Activated CD4-positive, alpha-beta T cell treated with anti-CD3 and anti-CD28 coated beads for 48 hours (primary cell): ENCODE data around the gene DNAH2.
"Not testable (repeated sequence)": the region's sequence is repeated elsewhere in the genome, so short reads cannot be mapped to it uniquely, and the experiment has no call there.

ENCODE experiments used
- DNase-seq: peaks from one replicate; pipeline ENCODE4 v3.0.0-alpha.2; 2020

Gene DNAH2

DNA sequence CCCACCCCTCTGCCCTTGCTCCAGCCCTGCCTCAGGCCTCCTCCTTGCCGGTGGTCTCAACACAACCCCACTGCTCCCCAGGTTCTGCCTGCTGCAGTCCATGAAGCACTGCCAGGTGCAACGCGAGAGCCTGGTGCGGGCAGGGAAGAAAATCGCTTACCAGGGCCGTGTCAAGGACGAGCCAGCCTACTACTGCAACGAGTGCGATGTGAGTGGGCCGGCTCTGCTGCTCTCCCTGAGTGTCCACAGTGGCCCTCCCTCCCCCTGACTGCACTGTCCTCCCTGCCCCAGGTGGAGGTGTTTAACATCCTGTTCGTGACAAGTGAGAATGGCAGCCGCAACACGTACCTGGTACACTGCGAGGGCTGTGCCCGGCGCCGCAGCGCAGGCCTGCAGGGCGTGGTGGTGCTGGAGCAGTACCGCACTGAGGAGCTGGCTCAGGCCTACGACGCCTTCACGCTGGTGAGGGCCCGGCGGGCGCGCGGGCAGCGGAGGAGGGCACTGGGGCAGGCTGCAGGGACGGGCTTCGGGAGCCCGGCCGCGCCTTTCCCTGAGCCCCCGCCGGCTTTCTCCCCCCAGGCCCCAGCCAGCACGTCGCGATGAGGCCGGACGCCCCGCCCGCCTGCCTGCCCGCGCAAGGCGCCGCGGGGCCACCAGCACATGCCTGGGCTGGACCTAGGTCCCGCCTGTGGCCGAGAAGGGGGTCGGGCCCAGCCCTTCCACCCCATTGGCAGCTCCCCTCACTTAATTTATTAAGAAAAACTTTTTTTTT is 135.6 kb downstream of the DNAH2 start:
- DNase-seq = no peak

DNA sequence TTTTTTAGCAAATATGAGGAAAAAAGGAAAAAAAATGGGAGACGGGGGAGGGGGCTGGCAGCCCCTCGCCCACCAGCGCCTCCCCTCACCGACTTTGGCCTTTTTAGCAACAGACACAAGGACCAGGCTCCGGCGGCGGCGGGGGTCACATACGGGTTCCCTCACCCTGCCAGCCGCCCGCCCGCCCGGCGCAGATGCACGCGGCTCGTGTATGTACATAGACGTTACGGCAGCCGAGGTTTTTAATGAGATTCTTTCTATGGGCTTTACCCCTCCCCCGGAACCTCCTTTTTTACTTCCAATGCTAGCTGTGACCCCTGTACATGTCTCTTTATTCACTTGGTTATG is 136.1 kb downstream of the DNAH2 start:
- DNase-seq = no peak

DNA sequence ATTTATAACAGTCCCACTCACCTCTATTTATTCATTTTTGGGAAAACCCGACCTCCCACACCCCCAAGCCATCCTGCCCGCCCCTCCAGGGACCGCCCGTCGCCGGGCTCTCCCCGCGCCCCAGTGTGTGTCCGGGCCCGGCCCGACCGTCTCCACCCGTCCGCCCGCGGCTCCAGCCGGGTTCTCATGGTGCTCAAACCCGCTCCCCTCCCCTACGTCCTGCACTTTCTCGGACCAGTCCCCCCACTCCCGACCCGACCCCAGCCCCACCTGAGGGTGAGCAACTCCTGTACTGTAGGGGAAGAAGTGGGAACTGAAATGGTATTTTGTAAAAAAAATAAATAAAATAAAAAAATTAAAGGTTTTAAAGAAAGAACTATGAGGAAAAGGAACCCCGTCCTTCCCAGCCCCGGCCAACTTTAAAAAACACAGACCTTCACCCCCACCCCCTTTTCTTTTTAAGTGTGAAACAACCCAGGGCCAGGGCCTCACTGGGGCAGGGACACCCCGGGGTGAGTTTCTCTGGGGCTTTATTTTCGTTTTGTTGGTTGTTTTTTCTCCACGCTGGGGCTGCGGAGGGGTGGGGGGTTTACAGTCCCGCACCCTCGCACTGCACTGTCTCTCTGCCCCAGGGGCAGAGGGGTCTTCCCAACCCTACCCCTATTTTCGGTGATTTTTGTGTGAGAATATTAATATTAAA is 136.7 kb downstream of the DNAH2 start:
- no peak for DNase-seq

DNA sequence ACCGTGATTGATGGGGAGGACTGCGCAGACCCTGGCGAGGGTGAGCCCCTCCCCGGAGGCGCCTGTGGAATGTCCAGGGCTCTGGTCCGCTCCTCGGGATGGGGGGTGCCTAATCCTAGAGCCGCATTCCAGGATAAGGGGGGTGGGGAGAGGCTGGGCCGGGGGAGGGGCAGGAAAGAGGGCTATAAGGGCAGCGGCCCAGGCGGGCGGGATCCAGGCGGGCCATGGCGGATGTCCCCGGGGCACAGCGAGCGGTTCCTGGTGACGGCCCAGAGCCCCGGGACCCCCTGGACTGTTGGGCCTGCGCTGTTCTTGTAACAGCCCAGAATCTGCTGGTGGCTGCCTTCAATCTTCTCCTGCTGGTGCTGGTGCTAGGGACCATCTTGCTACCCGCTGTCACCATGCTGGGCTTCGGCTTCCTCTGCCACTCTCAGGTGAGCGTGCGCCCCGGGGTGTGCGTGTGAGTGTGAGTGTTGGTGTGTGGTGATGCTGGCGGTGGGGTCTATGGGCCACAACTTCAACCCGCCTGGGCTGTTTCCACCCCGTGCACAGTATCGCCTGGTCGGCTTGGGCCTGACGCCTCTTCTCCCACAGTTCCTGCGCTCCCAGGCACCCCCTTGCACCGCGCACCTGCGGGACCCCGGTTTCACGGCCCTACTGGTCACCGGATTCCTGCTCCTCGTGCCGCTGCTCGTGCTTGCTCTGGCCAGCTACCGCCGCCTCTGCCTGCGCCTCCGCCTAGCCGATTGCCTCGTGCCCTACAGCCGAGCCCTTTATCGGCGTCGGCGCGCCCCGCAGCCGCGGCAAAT is 137.5 kb downstream of the DNAH2 start, which contains the start of gene TMEM88:
Gene TMEM88 (plus strand): TSS at position 216 of the 809 bp plus-strand sequence. CDS start 9 bp downstream, at position 225.
- DNase-seq = no peak

DNA sequence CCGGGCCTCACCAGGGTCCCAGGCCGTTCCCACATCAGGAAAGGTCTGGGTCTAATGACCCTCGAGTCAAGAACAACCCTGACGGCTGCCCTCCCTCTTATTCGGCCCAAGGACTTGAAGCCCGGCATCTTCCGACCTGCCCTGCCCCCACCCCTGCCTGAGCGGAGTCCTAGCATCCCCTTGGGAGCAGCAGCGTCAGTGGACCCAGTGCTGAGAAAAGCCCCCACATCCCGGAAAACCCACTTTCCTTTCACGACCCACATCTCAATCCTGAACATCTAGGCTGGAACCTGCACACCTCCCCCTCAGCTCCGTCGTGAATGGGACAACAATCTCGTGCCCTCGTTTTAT is 138.1 kb downstream of the DNAH2 start:
- DNase-seq = no peak

DNA sequence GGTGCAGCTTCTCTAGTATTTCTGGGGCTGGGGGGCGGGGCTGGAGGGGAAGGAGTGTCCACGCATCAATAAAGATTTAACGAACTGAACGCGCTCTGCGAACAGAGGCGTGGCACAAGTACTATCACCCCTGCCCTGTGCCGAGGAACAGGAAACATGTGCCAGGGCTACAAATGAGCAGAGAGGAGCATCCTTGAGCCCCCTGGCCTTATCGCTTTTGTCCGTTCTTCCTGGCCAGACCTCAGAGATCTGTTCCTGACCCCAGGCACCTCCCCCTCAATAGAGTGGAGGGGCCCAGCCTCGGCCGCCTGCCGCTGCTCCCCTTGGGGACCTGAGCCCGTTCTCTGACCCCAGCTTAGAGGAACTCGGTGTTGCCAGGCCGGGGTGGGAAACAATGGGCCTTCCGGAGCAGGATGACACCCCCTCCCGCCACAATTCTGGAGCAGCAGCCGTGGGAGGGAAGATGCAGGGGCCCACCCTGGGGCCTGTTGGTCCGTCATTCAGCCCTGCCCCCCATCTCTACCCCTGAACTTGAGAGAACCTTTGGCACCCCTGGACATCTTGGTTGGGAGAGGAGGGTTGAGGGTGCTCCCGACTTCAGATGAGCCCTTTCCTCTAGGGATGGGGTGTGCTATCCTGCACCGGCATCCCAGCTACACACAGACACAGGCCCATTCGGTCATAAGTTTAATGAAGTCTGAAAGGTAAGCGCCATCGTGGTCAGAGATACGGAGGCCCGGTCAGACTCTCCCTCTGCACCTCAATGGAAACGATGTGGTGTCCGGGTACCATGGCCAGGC is 138.7 kb downstream of the DNAH2 start:
- peak; percentile 56 for DNase-seq

DNA sequence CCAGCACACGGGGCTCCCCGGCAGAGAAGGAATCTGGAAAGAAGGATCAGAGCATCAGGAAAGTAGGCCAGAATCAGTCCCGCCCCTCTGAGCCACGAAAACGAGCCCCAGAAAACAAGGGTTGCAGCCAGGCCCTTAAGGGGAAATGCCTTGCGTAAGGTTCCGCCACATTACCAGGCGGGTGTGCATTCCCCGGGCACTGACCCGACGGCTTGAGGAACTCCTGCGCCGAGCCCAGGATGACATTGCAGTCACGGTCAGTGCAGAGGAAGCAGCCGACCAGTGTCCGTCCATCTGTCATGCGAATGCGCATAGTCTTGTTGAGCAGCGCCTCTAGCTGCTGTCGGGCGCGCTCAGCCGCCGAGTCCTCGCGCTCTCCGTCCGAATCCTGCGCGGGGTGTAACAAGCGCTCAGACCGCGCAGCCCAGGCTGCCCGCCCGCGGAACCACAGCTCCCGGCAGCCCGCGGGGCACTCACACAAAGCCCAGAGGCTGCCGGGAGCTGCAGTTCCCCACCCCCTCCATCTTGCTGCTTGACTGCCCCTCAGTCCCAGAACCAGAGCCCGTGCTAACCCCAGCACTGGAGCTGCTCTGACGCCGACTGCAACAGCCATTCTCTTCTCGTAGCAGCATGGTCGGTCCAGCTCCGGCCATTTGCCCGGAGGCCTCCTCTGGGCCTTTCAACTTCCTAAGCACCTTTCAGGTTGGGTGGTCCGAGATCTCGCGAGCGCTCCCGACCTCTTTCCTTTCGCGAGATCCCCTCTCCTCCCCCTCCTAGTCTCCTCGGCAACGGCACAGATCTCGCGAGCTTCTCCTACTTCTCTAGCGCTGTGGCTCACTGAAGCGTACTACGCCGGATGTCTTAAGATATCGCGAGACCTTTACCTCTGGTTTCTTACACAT is 139.5 kb downstream of the DNAH2 start, which contains the start of gene NAA38:
Gene NAA38 (minus strand): TSS at position 749 of the 902 bp plus-strand sequence. CDS start 96 bp downstream, at position 653.
- DNase-seq = peak; percentile 95

DNA sequence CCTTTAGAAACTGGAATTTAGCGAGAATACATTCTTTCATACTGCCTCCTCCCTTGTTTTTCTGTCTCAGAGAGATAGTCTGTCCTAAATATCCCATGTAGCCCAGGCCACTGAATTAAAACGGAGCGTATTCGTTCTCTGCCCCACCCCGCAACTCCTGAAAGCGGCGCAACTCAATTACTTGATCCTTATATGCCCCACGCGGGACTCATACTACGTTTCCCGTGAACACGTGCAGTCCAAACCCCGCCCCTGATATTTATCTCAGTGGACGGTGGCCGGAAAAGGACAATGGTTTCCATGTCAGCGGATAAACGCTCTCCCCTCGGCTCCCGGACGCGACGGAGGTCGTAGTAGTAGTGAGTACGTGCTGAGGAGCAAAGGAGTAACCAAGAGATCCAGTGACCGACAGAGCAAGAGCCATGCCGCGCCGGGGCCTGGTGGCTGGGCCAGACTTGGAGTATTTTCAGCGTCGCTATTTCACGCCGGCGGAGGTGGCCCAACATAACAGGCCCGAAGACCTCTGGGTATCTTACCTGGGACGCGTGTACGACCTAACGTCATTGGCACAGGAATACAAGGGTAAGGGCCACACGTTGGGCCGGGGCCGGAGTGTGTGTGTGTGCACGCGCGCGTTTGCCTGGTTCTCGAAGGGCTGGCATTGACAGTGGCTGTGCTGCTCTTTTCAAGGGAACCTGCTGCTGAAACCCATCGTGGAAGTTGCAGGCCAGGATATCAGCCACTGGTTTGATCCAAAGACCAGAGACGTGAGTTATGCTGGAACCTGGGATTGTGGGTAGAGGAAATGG is 140.4 kb downstream of the DNAH2 start, which contains the start of gene CYB5D1:
Gene CYB5D1 (plus strand): TSS at position 291 of the 809 bp plus-strand sequence. CDS start 132 bp downstream, at position 423.
- peak; percentile 92 for DNase-seq

DNA sequence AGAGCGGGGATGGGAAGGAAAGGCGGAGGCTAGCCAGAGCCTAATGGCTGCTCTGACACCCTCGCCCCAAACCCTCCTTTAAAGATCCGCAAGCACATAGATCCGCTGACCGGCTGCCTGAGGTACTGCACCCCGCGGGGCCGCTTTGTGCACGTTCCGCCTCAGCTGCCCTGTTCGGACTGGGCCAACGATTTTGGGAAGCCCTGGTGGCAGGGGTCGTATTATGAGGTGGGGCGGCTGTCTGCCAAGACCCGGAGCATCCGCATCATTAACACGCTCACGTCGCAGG is 140.9 kb downstream of the DNAH2 start:
- DNase-seq = peak; percentile 65

DNA sequence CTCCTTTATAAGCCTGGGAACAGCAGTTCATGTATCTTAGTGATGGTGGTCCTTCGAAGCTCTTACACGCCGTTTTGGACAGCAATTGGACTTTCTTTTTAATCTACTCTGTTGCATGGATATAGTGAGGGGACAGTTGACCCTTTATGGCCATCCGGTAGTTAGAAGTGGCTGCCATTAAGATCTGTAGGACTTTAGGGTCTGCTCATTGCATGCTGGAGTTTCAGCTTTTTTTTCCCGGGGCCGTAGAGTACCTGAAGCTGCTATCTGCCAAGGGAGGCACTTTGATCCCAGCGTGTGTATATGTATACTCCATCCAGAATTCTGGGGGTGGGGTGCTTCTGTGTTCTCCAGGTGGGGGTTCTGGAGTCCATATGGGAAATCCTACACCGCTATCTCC is 141.5 kb downstream of the DNAH2 start:
- no peak for DNase-seq

DNA sequence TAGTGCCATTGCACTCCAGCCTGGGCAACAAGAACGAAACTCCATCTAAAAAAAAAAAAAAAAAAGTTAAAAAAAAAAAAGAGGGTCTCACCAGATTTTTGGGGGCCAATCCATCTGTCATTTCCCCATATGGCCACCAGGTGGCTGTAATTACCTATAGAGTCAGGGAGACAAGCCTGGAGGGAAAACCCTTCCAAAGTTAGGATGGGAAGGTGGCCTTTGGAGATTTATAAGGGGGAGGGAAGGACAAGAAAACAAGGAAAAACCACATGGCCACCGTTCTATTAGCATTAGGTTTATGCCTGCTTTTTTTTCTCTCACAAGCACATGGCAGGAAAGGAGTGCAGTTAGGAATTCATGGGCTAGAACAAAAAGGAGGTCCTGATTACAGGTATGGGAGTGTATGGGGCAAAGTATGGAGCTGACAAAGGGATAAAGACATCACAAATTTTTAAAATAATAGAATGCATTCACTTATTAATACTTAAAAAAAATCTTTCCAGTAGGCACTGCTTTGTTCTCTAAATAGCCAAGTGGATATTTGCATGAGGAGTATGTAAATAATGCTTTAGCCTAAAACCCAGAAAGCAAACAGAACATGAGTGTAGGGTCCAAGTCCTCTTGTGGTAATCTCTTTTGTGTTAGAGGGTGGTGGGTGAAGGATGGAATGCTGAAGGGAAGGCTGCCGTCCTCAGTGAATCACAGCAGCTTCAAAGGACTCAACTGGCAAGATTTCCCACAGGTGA is 145.3 kb downstream of the DNAH2 start:
- DNase-seq = no peak

DNA sequence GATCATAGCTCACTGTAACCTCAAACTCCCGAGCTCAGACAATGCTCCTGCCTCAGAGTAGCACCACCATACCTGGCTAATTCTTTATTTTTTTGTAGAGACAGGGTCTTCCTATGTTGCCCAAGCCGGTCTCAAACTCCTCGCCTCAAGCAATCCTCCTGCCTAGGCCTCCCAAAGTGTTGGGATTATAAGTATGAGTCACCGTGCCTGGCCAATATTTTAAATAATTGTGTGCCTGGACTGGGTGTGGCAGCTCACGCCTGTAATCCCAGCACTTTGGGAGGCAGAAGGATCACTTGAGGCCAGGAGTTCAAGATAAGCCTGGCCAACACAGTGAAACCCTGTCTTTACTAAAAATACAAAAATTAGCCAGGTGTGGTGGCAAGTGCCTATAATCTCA is 146.8 kb downstream of the DNAH2 start:
- not testable (repeated sequence) for DNase-seq

DNA sequence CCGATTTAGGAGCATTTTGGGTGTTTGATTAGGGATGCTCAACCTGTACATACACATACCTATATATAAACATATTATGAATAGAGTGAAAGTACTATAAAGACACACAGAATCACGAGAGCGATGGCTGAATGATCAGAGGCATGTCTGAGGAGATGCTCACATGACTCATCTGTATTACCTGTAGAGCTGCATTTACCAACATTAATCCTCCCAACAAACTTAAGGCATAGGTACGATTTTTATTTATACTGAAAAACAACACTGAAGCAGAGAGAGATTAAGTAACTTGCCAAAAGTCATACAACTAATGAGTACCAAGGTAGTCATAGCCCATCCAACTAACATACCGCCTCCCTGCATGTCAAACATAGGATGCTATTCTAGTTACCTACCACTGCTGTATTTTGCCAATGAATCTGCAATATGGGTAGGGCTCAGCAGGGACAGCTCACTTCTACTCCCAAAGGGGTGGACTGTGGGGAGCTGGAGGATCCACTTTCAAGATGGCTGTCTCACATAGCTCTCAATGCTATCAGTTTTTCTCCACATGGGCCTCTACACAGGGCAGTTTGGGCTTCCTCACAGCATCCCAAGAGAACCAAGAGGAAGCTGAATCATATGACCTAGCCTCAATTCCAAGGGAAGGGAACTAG is 147.6 kb downstream of the DNAH2 start:
- no peak for DNase-seq

DNA sequence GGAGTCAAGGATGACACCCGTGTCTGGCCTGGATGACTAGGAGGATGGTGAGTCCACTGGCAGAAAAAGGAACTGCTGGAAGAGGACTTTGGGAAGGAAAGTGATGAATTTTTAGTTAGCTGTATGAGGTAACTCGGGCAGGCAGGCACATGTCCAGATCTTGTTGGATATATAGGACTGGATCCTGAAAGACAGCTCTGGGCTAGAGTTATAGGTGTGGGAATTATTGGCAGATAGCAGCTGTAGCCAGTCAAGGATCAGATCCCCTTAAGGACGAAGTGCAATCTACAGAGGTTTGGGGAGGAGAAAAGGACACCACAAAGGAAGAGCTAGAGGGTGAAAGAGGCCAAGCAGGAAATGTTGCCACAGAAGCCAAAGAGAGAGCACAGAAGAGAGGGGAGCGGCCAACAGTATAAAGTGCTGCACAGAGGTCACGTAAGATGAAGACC is 150.4 kb downstream of the DNAH2 start:
- DNase-seq = no peak

DNA sequence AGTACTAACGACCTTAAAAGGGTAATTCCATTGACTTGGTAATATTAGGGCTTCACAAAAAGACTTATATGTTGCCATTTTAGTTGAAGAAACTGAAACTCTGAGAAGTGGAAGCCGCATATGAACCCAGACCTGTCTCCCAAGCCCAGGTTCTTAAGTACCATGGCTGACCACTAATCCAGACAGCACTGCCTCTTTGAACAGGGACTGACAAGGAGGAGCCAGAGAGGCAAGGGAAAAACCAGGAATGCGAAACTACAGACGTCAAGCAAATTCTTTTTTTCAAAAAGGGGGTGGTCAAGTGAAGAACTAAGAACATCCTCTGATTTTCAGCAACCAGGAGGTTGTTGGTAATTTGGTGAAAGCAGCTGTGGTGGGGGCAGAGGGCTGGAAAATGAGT is 155.5 kb downstream of the DNAH2 start:
- DNase-seq = no peak

DNA sequence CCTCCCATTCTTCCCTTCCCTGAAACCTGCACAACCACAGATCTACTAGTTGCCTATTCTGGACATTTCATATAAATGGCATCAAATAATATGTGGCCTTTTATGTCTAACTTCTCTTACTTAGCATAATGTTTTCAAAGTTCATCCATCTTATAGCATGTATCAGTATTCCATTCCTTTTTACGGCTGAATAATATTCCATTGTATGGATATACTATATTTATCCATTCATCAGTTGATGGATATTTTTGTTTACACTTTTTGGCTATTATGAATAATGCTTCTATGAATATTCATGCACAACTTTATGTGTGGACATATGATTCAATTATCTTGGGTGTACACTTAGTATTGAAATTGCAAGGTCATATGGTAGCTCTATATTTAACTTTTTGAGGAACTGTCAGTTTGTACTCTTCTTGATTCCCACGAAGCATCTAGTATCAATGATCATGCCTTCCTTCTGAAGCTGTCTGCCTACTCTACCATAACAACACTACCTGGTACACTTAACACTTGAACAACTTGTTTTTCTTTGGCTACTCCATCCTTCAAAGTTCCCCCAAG is 158.3 kb downstream of the DNAH2 start:
- DNase-seq = no peak

DNA sequence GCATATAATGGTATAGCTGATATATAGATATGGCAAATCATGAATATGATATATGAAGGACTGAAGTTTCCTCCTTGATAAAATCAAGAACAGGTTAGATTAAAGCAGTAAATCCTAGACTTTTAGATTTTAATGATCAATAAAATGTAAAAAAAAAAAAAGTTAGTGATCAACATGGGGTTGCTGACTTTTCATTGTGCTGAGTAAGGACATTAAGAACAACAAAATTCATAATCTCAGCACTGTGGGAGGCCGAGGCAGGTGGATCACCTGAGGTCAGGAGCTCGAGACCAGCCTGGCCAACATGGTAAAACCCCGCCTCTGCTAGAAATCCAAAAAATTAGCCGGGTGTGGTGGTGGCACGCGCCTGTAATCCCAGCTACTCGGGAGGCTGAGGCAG is 160.7 kb downstream of the DNAH2 start:
- no peak for DNase-seq

DNA sequence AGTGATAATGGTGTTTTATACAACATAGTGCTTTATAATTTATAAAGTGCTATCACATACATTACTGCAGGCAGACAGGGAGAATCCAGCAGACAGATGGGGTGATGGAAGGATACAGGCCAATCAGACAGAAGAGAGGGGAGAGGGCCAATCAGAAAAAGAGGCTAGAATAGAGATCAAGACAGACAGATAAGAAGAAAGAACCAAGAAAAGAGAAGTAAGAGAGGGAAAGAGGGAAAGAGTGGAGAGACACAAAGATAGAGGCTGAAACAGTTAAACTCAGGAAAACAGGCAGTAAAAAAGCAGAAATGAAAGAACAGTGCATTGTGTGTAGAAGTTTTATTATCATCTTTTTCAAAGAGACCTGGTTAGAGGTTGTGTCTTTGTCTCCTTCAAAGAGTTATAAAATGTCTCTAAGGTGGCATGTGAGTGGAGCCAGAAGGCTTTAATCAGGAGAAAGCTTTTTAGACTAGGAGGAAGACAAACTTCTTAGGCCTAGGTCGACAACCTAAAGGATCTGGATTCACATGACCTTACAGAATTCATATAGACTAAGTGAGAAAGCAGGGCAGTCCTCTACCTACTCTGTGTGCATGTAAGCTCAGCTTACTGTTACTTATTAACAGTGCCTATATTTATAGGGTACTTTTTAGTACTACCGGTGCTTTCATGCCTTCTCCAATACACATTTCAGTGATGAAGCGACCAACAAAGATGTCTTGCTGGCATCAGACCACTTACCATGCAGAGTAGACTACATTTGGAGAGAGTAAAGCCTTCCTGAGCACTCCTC is 162.7 kb downstream of the DNAH2 start:
- no peak for DNase-seq
